GM12878 (cell line): Measurements from ENCODE around the gene ACSF2.

Experiments
- CREM ChIP-seq: IDR thresholded peaks from 2 replicates; pipeline ENCODE4 v1.6.1; 2014; ENCODE audit warnings: antibody characterized with exemption, low read depth
- ESRRA ChIP-seq: IDR thresholded peaks from 2 replicates; pipeline ENCODE4 v1.6.1; 2012; ENCODE audit warnings: mild to moderate bottlenecking, low read length, improper control_type of control experiment
- EZH2 ChIP-seq: IDR thresholded peaks from 2 replicates; pipeline ENCODE4 v1.6.1; 2012; ENCODE audit warnings: low read depth, mild to moderate bottlenecking, control low read depth, inconsistent platforms, low read length, borderline replicate concordance; ENCODE audit not compliant: control insufficient read depth
- HDAC2 ChIP-seq: fragments of 200-600 bp; sonication (generic); IDR thresholded peaks from 2 replicates; pipeline ENCODE4 v1.6.1; 2017
- NFYB ChIP-seq: IDR thresholded peaks from 2 replicates; pipeline ENCODE4 v1.6.1; 2011; ENCODE audit warnings: low read depth, mild to moderate bottlenecking, low read length, improper control_type of control experiment, moderate library complexity; ENCODE audit not compliant: insufficient read depth
- POLR2A ChIP-seq: IDR thresholded peaks from 2 replicates; pipeline ENCODE4 v1.6.1; 2011; ENCODE audit warnings: low read depth, mild to moderate bottlenecking, low read length
- RAD51 ChIP-seq: fragments of 450-650 bp; IDR thresholded peaks from 2 replicates; pipeline ENCODE4 v1.6.1; 2016; ENCODE audit warnings: moderate library complexity, mild to moderate bottlenecking, inconsistent platforms
- SPI1 ChIP-seq: IDR thresholded peaks from 2 replicates; pipeline ENCODE4 v1.6.1; 2011; ENCODE audit warnings: low read depth, mild to moderate bottlenecking, low read length, moderate library complexity, borderline replicate concordance; ENCODE audit not compliant: insufficient read depth
- ZNF274 ChIP-seq: IDR thresholded peaks from one replicate; pipeline ENCODE4 v1.8.0; 2011; ENCODE audit not compliant: insufficient read length, insufficient read depth
- TF ChIP-seq, protein P1 (sequence below), 3 experiments: IDR thresholded peaks in 2 of 3; conservative IDR thresholded peaks in 1 of 3; 2 replicates each; pipeline ENCODE4 v1.5.1; 2011; ENCODE audit warnings: low read depth in 3 of 3, low read length in 3 of 3, mild to moderate bottlenecking in 3 of 3, control low read depth in 2 of 3, moderate library complexity in 2 of 3, inconsistent platforms in 1 of 3, mixed read lengths in 1 of 3; ENCODE audit not compliant: control insufficient read depth in 2 of 3, insufficient read depth in 1 of 3; ENCODE audit errors: extremely low read depth in 1 of 3
- TF ChIP-seq, protein P2 (sequence below): fragments of 450-650 bp; formaldehyde crosslinking; IDR thresholded peaks from 2 replicates; pipeline ENCODE4 v1.4.0; 2022; ENCODE audit warnings: mild to moderate bottlenecking, moderate library complexity
- TF ChIP-seq, protein P3 (sequence below): fragments of 450-650 bp; IDR thresholded peaks from 2 replicates; pipeline ENCODE4 v1.6.1; 2017; ENCODE audit warnings: mild to moderate bottlenecking, moderate library complexity

DNA sequence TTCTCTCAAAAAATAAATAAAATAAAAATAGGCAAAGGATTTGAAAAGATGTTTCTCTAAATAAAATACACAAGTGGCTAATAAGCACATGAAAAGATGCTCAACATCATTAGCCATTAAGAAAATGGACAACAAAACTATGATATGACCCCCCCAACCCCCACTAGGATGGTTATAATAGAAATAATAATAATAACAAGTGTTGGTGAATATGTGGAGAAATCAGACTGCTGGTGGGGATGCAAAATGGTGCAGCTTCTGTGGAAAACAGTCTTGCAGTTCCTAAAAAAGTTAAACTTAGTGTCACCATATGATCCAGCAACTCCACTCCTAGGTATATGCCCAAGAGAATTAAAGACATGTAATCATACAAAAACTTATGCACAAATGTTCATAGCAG is 73.3 kb downstream of the ACSF2 start:
- TF ChIP-seq, protein P1, sequence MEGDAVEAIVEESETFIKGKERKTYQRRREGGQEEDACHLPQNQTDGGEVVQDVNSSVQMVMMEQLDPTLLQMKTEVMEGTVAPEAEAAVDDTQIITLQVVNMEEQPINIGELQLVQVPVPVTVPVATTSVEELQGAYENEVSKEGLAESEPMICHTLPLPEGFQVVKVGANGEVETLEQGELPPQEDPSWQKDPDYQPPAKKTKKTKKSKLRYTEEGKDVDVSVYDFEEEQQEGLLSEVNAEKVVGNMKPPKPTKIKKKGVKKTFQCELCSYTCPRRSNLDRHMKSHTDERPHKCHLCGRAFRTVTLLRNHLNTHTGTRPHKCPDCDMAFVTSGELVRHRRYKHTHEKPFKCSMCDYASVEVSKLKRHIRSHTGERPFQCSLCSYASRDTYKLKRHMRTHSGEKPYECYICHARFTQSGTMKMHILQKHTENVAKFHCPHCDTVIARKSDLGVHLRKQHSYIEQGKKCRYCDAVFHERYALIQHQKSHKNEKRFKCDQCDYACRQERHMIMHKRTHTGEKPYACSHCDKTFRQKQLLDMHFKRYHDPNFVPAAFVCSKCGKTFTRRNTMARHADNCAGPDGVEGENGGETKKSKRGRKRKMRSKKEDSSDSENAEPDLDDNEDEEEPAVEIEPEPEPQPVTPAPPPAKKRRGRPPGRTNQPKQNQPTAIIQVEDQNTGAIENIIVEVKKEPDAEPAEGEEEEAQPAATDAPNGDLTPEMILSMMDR (IDR thresholded peaks at IDR 0.05 in 2 of 3, conservative IDR thresholded peaks at IDR 0.05 in 1 of 3; ENCODE audit: control insufficient read depth in 2 of 3, extremely low read depth in 1 of 3, insufficient read depth in 1 of 3, low read depth in 3 of 3, low read length in 3 of 3): no peak
- TF ChIP-seq, protein P2, sequence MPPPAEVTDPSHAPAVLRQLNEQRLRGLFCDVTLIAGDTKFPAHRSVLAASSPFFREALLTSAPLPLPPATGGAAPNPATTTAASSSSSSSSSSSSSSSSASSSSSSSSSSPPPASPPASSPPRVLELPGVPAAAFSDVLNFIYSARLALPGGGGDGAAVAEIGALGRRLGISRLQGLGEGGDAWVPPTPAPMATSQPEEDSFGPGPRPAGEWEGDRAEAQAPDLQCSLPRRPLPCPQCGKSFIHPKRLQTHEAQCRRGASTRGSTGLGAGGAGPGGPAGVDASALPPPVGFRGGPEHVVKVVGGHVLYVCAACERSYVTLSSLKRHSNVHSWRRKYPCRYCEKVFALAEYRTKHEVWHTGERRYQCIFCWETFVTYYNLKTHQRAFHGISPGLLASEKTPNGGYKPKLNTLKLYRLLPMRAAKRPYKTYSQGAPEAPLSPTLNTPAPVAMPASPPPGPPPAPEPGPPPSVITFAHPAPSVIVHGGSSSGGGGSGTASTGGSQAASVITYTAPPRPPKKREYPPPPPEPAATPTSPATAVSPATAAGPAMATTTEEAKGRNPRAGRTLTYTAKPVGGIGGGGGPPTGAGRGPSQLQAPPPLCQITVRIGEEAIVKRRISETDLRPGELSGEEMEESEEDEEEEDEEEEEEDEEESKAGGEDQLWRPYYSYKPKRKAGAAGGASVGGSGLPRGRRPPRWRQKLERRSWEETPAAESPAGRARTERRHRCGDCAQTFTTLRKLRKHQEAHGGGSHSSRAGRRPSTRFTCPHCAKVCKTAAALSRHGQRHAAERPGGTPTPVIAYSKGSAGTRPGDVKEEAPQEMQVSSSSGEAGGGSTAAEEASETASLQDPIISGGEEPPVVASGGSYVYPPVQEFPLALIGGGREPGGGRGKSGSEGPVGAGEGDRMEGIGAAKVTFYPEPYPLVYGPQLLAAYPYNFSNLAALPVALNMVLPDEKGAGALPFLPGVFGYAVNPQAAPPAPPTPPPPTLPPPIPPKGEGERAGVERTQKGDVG: no peak
- no peak for TF ChIP-seq HDAC2
- no peak for TF ChIP-seq EZH2
- TF ChIP-seq, protein P3, sequence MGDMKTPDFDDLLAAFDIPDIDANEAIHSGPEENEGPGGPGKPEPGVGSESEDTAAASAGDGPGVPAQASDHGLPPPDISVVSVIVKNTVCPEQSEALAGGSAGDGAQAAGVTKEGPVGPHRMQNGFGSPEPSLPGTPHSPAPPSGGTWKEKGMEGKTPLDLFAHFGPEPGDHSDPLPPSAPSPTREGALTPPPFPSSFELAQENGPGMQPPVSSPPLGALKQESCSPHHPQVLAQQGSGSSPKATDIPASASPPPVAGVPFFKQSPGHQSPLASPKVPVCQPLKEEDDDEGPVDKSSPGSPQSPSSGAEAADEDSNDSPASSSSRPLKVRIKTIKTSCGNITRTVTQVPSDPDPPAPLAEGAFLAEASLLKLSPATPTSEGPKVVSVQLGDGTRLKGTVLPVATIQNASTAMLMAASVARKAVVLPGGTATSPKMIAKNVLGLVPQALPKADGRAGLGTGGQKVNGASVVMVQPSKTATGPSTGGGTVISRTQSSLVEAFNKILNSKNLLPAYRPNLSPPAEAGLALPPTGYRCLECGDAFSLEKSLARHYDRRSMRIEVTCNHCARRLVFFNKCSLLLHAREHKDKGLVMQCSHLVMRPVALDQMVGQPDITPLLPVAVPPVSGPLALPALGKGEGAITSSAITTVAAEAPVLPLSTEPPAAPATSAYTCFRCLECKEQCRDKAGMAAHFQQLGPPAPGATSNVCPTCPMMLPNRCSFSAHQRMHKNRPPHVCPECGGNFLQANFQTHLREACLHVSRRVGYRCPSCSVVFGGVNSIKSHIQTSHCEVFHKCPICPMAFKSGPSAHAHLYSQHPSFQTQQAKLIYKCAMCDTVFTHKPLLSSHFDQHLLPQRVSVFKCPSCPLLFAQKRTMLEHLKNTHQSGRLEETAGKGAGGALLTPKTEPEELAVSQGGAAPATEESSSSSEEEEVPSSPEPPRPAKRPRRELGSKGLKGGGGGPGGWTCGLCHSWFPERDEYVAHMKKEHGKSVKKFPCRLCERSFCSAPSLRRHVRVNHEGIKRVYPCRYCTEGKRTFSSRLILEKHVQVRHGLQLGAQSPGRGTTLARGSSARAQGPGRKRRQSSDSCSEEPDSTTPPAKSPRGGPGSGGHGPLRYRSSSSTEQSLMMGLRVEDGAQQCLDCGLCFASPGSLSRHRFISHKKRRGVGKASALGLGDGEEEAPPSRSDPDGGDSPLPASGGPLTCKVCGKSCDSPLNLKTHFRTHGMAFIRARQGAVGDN: no peak
- no peak for TF ChIP-seq ESRRA
- TF ChIP-seq NFYB: no peak
- no peak for TF ChIP-seq CREM
- no peak for TF ChIP-seq RAD51
- TF ChIP-seq POLR2A: no peak
- TF ChIP-seq SPI1: no peak
- TF ChIP-seq ZNF274: no peak
